DOHH2 (cell line): ENCODE results near the gene APOA4.

Experiments used
- H3F3A ChIP-seq: fragments of 200-600 bp; sonication (generic), shearing (Covaris generic); 2 replicates; pipeline ENCODE4 v1.6.0; 2016; ENCODE audit warnings: antibody characterized with exemption, mild to moderate bottlenecking; ENCODE audit not compliant: control insufficient read depth, insufficient read depth
- H3K27ac ChIP-seq: fragments of 200-600 bp; sonication (generic); 2 replicates; pipeline ENCODE4 v1.5.1; 2014; ENCODE audit warnings: low read depth, mild to moderate bottlenecking, low read length, moderate library complexity
- H3K27me3 ChIP-seq: fragments of 200-600 bp; sonication (generic); 2 replicates; pipeline ENCODE4 v1.6.1; 2014; ENCODE audit warnings: mild to moderate bottlenecking, low read length, mixed read lengths; ENCODE audit not compliant: control insufficient read depth
- H3K36me3 ChIP-seq: fragments of 200-600 bp; sonication (generic); 2 replicates; pipeline ENCODE4 v1.6.1; 2014; ENCODE audit warnings: mild to moderate bottlenecking, low read length, moderate library complexity, mixed read lengths; ENCODE audit not compliant: control insufficient read depth
- H3K4me1 ChIP-seq: fragments of 200-600 bp; sonication (generic); 2 replicates; pipeline ENCODE4 v1.6.1; 2014; ENCODE audit warnings: mild to moderate bottlenecking, low read length, mixed read lengths; ENCODE audit not compliant: control insufficient read depth
- H3K4me2 ChIP-seq: fragments of 200-600 bp; sonication (generic); 2 replicates; pipeline ENCODE4 v1.6.0; 2014; ENCODE audit warnings: mild to moderate bottlenecking, low read length, moderate library complexity
- H3K4me3 ChIP-seq: fragments of 200-600 bp; sonication (generic); 2 replicates; pipeline ENCODE4 v1.5.1; 2014; ENCODE audit warnings: mild to moderate bottlenecking, low read length, mixed read lengths
- H3K79me2 ChIP-seq: fragments of 200-600 bp; sonication (generic); 2 replicates; pipeline ENCODE4 v1.6.1; 2014; ENCODE audit warnings: mild to moderate bottlenecking, low read length, mixed read lengths; ENCODE audit not compliant: control insufficient read depth
- H3K9me2 ChIP-seq: fragments of 200-600 bp; sonication (generic); replicated peaks from 2 replicates; pipeline ENCODE4 v1.6.1; 2014; ENCODE audit warnings: mild to moderate bottlenecking, low read length, mixed read lengths; ENCODE audit not compliant: control insufficient read depth
- H3K9me3 ChIP-seq: fragments of 200-600 bp; sonication (generic); 2 replicates; pipeline ENCODE4 v1.6.1; 2014; ENCODE audit warnings: antibody characterized with exemption, low read length, mixed read lengths; ENCODE audit not compliant: control insufficient read depth, insufficient read depth
- H4K20me1 ChIP-seq: fragments of 200-600 bp; sonication (generic); 2 replicates; pipeline ENCODE4 v1.6.0; 2014; ENCODE audit warnings: low read depth, mild to moderate bottlenecking, antibody characterized with exemption, low read length, moderate library complexity; ENCODE audit not compliant: control insufficient read depth, insufficient read depth
- CTCF ChIP-seq: fragments of 200-600 bp; sonication (generic); IDR thresholded peaks from one replicate; pipeline ENCODE4 v1.5.1; 2014; ENCODE audit warnings: antibody characterized with exemption, mild to moderate bottlenecking, low read depth, low read length; ENCODE audit not compliant: poor library complexity, severe bottlenecking
- EZH2phosphoT487 ChIP-seq: fragments of 200-600 bp; sonication (generic); IDR thresholded peaks from 2 replicates; pipeline ENCODE4 v1.6.1; 2017; ENCODE audit warnings: borderline replicate concordance, mild to moderate bottlenecking, antibody characterized with exemption, low read length, moderate library complexity, mixed read lengths

The APOA4 gene

GRCh38 chr11:116778556-116778955 lies 44.5 kb downstream of the APOA4 start:
- H3K9me2 ChIP-seq, result no peaks in the 10 kb centered on the region
- no peak overlapping the region for H3K27ac ChIP-seq
- TF ChIP-seq CTCF, result no peak
- TF ChIP-seq EZH2phosphoT487, result no peak
- peaks cover 15% of the 10 kb centered on the region; the same call in 1 of the 2 replicates for H3F3A ChIP-seq
- peaks cover 75% of the 10 kb centered on the region for H3K36me3 ChIP-seq
- H4K20me1 ChIP-seq, result no peaks in the 10 kb centered on the region
- no peaks in the 10 kb centered on the region for H3K9me3 ChIP-seq
- H3K4me2 ChIP-seq, result no peak overlapping the region
- no peaks in the 10 kb centered on the region for H3K27me3 ChIP-seq
- no peaks in the 10 kb centered on the region for H3K79me2 ChIP-seq
- no peak overlapping the region for H3K4me3 ChIP-seq
- H3K4me1 ChIP-seq, result peaks cover 13% of the 10 kb centered on the region

DNA sequence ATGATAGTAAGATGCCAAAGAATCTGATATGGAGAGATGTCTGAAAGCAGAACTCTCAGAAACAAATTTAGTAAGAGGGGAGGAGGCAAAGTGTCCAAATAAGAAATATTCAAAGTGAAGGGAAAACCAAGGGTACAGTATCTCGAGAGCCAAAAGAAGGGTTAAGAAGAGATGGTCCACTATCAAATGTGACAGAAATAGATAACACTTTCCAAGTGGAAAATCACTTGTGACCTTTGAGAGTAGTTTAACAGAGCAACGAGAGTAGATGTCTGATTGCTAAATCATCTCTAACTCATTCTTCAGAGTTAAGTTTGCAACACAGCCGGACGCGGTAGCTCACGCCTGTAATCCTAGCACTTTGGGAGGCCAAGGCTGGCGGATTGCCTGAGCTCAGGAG lies 46.0 kb downstream of the APOA4 start:
- Histone ChIP-seq H4K20me1 (no peaks in the 10 kb centered on the region), H3K4me3 (no peak overlapping the region), H3K79me2 (peaks cover 7% of the 10 kb centered on the region), H3K4me2 (no peak overlapping the region), H3K27me3 (no peaks in the 10 kb centered on the region), H3F3A (peaks cover 16% of the 10 kb centered on the region; the same call in 1 of the 2 replicates), H3K4me1 (peaks cover 16% of the 10 kb centered on the region), H3K9me2 (no peaks in the 10 kb centered on the region), H3K36me3 (peaks cover 64% of the 10 kb centered on the region), H3K9me3 (no peaks in the 10 kb centered on the region), H3K27ac (no peak overlapping the region)
- TF ChIP-seq CTCF, result no peak
- TF ChIP-seq EZH2phosphoT487, result no peak

DNA sequence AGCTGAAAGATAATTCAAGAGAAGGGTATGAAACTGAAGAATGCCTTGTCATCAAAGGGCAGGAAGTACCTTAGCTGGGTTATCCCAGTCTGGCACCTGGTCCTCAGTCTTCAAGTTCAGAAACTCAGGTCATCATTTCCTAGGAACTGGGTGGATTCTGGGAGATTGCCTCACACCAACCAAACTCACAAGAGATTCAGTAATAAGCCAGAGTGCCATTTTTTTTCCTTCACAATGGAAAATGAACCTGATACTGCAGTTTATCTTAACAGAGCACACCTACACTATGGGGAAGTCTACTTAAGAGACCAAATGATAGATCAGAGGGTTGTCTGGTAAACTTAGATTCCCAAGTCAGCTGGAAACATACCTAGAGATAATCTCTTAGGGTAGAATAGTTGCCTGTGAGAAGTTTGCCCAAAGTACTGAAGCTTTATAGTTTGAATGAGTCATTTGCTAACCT lies 46.6 kb downstream of the APOA4 start:
- H3K4me2 ChIP-seq, result no peak overlapping the region
- peaks cover 16% of the 10 kb centered on the region; the same call in 1 of the 2 replicates for H3F3A ChIP-seq
- TF ChIP-seq CTCF (no peak), EZH2phosphoT487 (no peak)
- no peaks in the 10 kb centered on the region for H4K20me1 ChIP-seq
- H3K9me2 ChIP-seq, result no peaks in the 10 kb centered on the region
- H3K4me1 ChIP-seq, result peaks cover 19% of the 10 kb centered on the region
- H3K79me2 ChIP-seq, result peaks cover 12% of the 10 kb centered on the region
- peaks cover 61% of the 10 kb centered on the region for H3K36me3 ChIP-seq
- no peaks in the 10 kb centered on the region for H3K27me3 ChIP-seq
- no peaks in the 10 kb centered on the region for H3K9me3 ChIP-seq
- no peak overlapping the region for H3K27ac ChIP-seq
- H3K4me3 ChIP-seq, result no peak overlapping the region
